Measurements from ENCODE around the gene C22orf31.

- TF ChIP-seq, protein P1, sequence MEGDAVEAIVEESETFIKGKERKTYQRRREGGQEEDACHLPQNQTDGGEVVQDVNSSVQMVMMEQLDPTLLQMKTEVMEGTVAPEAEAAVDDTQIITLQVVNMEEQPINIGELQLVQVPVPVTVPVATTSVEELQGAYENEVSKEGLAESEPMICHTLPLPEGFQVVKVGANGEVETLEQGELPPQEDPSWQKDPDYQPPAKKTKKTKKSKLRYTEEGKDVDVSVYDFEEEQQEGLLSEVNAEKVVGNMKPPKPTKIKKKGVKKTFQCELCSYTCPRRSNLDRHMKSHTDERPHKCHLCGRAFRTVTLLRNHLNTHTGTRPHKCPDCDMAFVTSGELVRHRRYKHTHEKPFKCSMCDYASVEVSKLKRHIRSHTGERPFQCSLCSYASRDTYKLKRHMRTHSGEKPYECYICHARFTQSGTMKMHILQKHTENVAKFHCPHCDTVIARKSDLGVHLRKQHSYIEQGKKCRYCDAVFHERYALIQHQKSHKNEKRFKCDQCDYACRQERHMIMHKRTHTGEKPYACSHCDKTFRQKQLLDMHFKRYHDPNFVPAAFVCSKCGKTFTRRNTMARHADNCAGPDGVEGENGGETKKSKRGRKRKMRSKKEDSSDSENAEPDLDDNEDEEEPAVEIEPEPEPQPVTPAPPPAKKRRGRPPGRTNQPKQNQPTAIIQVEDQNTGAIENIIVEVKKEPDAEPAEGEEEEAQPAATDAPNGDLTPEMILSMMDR (conservative IDR thresholded peaks at IDR 0.05), result no peak
- no peak for TF ChIP-seq ZFX (IDR thresholded peaks at IDR 0.05)
Measured at GRCh38 chr22:29093501-29094300, 32.1 kb upstream of the C22orf31 start.
